Fibroblast of skin of left biceps (primary cell): Measurements from ENCODE around the gene GPR183.

ENCODE experiments used
- DNase-seq, 2 experiments: peaks; one replicate each; pipeline ENCODE4 v3.0.0-alpha.2; 2013; ENCODE audit warnings: low read depth in 2 of 2

GPR183 gene

DNA sequence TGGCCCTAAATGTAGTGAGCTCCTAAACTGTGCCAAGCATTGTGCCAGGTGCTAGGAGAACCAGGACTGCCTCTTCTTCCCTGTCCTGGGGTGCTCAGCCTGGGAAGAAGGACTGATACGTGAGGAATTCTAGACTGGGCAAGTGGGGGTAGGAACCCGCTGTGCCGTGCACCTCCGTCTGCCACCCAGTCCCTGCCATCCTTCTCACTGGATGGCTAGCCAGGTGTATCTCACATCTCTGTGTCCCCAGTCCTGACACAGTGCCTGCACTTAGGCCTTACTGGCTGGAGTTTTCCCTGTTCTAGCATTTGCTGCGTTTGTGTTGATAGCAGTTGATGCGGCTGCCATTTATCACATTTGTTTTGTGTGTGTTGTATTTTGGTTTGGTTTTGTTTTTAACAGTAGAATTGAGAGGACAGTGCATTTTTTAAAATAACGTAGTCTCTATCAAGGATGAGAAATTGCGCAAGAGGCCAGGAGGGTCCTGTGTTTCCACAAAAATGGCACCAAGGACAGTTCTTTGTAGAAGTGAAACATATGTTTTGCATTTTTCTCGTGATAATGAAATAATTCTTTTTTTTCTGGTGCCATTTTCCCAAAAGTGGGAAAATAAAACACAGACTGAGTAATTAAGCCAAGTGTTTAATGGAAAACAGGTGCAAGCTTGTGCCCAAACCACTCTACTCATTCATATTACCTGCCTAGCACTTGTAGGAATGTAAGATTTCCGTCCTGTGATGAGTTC is 4.7 kb upstream of the GPR183 start:
- no peak for DNase-seq

DNA sequence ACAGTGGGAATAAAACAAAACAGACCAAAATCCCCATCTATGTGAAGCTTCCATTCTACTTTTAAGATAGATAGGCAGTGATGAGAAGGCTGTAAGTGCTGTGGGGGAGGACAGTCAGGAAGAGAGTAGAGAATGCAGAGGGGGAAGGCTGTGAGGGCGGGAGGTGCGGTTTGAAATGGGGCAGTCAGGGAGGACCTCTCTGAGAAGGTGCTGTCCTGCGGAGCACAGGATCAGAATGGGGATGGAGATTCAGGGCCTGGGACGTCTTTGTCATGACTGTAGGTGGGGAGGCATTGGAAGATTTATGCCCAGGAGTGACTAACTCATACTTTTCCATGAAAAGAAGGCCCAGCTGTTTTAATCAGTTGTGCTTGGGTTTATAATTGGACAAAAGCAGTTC is 3.9 kb upstream of the GPR183 start:
- DNase-seq = no peak

DNA sequence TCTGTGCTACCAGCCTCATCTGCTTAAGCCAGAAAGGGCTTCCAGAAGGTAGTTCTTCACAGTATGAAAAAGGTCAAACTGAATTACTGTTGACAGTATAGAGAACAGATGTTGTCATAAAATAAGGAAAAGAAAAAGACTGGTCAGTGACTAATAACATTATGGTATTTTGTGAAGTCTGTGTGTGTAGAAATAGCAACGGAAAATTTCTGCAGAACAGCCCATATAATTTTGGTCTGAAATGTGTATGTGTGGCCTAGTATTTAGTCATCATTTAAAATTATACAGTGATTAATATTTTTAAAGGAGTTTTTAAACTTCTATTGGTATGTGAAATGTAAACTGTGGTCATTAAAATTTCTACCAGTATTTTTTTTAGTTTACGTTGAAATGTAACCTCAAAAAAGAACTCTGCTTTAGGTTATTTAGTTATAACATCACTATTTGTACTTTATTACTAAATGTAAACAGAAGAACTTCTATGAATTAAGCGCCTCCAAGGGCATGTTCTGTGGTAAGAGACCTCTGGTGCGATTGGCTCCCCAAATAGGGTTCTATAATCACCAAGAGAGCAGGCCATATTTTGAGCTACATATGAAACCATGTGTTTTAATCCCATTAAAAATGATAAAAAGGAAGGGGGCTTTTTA is 3.3 kb upstream of the GPR183 start:
- peak; percentile 75 to 83 for DNase-seq

DNA sequence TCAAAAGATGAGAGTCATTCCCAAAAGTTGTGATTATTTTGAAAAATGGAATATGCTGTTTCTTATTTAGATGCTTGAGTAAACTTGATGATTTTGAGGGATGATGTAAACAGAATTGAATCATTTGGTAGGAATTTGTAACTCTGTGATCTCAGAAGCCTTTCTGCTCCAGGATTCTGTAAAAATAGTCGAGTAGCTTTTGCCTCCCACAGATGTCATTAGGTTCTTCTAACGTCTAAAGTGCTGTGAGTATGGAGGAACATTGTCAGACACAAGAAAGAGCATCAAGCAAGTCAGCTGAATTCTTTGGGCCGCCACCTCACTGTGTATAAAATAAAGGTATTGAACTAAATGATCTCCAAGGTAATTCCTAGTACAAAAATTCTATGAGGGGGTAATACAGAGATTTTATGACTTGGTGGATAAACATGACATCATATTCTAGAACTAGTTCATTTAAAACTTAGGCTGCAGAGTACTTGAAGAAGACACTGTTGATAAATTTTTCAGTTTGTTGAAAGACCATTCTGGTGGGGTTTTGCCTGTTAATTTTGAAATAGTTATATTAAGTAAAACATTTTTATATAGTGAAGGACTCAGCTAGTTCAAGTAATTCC is 1.4 kb upstream of the GPR183 start:
- no peak for DNase-seq

DNA sequence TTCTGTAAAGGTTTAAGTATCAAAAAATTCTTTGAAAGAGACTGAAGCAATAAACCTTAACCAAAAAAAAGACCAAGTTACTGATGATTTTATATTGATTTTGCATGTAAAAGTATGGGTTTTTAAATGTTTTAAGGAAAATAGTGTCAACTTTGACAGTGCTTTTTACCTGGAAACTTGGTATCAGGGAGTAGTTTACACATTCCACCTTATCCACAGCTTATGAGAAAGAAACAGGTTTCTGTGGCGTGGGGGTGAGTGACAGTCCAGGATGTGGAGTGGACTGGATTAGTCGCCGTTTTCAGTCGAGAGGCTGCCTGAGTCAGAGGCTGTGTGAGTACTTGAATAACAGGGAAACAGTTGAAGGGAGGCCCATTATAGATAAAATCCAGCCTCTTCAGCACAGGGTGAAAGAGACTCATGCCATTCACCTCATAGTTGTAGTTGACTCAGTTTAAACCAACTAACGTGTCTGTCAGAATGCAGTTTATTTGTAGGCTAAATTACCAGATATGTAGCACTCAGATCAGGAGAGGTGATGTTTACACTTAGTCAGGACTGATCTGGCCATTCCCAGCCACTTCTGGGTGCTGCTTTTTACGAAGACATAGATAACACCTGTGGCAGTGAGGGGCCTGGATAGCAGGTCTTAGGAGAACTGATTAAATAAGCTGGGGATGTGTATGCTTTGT is 595 bp upstream of the GPR183 start:
- DNase-seq = no peak

DNA sequence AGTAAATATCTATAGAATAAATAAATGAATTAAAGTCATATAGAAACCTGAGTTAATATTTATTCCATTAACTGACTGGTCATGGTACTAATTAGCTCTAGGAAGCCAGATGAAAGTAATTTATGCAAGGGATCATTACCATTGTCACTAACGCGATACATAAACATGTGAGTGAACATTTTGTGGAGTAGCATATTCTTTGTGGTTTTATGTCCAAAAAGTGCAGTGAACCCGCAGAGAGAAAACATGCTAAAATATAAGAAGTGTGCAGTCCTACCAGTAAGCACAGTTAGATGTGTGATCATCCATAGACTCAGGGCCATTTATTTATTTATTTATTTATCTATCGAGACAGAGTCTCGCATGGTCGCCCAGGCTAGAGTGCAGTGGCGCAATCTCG is 1.6 kb downstream of the GPR183 start:
- no peak for DNase-seq

DNA sequence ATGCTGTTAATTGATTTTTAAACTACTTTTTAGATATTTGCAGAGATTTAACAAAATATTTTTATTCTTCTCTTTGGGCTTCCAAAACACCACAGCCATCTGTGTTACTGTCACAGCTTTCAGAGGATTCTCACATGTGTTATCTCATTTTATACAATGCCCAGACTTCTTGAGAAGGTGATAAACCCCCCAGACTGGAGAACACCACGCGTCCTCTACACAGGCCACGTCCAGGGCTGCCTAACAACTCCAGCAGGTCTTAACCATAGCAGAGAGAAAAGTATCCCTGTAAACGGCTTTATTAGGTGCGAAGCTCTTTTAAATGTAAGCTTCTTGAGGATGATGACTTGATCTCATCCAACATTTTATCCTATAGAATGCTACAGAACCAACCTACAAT is 2.0 kb downstream of the GPR183 start:
- no peak for DNase-seq

DNA sequence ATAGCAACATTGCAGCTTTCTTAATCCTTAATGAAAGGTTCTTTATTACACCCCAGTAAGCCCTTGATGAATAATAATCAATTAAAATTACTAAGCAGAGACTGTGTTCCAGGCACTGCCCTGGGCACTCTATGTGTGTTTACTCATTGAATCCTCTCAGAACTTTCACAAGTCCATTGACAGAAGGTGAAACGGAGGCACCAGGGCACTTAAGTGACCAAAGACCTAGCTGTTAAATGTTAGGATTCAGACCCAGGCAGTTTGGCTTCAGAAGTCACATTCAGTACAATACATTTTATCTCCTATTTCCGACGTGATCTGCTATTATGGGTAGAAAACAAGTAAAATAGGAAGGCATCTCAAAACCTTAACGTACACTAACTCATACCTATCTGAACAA is 2.7 kb downstream of the GPR183 start:
- DNase-seq = no peak

DNA sequence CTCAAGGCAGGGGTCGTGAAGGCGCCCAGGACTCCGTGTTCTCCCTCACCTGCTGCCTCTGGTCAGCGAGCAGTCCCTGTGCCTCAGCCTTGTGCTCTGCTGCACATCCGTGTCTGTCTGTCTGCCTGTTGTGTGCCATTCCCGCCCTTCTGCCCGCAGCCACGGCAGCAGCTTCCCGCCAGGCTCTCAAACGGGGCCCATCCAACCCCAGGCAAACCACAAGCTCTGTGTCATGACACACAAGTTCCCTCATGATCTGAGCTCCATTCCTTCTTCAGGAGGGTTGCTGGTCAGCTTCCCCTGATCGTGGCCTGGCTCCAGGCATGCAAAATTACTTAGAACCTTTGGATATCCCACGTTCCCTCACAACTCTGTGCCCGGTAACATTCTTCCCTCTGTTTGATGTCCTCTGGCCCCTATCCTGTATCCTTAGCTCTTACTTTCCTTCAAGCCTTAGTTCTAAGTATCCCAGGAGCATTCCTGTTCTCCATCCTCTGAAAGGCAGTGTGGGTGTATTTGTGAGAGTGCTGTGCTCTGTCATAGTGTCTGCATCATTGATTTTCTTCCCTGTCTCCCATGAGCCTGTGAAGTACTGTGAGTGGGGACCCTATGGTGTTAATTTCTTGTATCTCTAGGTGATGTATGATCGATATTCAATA is 3.2 kb downstream of the GPR183 start:
- no peak for DNase-seq

DNA sequence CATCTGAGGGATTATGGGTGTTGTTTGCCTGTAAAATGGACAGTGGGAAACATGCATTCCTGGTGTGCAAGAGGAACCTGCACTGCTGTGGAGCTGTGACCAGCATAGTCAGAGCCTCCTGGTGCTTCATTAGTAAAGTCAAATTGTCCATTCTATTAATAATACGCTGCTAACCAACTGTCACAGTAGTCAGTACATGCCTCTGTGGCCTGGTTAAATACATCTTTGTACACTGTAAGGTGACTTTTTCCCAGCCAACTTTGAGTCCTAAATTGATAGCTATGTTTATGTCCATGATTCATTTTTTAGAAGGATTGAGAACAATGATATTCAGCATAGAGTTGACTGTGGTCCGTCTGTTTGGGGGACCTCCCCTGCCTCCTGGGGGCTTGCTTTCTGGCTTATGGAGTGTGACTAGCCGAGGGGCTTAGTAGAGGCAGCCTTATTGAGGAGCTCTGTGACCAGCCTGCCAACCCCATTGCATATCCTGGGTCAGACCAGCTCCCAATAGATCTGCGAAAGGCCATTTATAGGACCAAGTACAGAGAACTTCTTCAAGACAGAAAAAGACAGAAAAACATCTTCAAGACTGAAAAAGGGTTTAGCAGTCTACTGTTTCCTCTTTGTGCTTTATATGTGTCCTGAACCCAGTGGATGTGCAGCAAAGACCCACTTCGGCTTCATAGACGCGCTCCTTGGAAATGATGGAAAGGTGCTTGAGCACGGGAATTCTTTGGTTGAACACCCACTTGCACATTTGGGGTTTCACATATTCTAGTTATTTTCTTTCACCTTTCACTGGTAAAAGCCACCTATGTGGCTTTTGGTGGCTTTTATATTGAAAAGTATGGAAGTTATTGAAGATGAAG is 4.3 kb downstream of the GPR183 start:
- no peak for DNase-seq

DNA sequence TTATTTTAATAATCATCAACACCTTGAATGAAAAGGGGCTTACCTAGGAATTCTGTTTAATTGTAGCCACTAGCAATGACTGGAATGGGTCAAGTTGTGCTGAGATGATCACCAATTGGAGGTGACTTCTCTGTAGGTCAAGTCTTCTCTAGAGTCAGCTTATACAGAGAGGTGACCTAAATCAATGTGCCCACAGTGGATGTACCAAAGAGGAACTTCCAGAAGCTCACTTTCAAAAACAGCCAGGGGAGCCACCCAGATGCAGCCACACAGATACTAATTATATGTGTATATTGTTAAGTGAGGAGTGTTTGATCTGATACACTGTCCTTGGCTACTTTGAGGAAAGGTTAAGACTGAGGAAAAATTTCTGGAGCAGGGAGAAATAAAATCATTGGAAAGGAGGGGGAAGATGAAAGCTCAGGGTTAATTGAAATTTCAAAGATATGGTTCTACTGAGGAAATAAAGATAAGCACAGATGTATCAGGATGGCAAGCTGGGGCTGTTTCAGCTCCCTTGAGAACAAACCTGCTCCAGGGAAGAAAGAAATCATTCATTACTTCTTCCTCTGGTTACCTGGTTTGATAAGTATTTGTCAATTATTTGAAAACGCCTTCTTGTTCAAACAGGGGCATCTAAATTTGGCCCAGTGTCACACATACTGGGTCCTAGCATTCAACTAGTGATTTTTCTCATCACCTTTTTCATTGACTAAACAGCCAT is 5.1 kb downstream of the GPR183 start:
- no peak for DNase-seq

DNA sequence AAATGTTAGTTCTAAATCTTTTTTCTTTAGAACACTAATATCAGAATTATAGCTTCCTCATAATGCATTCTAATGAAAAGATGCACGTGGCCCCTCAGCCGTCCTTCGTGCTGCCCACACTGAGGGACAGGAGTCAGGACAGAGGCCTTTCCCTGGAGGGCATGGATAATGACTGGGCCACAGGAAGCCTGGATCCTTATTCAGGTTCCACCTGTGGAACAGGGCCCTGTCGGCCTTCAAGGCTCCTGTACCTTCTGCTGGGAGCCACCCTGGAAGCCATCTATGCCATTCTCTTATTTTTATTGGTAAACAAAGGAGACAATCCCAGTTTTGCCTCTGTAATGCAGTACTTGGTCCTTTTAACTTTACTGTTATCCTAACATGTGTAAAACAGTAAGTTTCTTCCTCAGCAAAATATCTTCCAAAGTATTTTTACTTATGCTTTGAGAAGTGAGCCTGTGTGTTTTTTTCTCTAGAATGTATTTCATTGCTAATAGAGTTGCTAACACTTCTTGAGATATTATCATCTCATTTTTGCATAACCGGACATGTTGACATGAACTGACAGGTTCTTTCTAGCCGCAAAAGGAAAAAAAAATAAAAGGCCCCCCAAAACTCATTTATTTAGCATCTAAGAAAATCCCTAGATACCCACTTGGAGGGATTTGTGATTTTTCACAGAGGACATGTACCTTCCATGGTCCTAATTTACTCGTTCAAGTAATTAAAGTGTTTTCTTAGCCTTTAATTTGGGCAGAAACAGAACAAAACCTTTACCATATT is 6.0 kb downstream of the GPR183 start:
- DNase-seq = no peak

DNA sequence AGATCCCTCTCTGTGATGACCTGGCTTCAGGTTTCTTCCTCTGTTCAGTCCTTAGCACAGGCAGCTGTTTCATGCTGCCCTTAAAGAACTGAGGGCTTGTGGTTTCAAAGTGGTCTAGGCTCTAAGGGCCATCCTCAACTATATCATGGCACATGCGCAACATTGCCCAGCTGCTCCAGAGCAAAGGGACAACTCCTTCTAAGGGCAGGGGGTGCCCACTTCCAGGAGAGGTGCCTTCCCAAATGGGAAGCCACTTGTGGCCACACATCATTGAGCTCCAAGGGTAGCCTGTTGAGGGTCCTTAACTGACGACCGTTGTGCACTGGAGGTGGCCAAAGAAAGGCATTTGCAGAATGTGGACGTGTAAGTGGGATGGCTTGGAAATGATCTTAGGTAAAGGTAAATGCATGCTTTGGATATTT is 7.3 kb downstream of the GPR183 start:
- no peak for DNase-seq

DNA sequence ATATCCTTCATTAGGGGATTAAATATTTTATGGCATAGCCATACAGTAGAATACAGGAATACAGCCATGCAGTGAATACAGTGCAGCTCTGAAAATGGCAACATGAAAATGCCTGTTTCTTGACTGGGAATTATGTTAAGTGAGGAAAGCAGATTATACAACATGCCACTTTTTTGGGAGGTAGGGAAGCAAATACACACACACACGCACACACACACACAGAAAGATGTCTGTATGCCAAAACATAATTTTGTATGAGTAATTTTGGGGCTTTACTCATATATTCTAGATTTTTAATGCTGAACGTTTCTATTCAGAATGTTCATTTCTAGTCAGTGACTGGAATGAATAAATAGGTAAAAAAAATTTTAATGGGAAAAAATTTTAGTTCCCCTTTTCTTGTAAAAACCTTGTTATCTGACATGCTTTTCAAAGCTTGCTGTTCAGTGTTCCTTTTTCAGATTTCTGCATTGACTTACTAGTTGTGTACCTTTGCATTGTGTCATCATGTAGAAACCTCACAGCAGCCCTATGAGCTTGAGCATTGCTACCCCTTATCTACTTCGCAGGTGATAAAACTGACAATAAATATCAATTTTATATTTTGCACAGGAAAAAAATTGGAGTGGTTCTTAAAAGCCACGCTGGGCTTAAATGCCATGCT is 7.8 kb downstream of the GPR183 start:
- DNase-seq = no peak

DNA sequence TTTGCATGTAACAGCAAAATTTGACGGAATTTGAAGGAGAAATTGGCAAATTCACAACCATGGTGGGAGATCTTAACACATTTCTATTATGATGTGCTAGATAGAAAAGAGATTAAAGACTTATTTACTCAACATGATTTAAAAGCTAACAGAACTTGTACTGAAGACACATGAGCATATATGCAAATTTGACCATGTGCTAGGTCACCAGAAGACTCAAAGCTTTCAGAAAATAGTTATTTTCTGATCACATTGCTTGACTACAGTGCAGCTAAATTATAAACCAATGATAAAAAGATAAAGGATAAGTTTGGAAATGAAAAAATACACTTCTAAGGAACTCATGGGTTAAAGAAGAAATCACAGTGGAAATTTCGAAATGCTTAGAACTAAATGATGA is 9.1 kb downstream of the GPR183 start:
- no peak for DNase-seq

DNA sequence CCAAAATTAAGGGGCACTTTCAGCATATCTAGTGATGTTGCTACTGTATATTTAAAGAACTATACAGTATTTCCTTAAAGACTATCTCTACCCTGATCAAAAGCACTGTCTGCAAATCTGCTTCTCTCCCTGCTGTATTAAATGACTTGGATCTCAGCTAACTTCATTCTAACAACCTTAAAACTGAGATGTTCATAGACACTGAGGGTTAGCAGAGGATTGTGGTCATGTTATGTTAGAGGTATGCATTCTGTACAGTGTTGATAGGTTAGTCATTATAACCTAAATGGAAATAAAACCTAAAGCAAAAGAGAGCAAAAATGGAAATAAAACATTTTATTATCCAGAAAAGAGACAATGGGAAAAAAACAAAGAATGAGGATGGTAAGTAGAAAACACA is 9.9 kb downstream of the GPR183 start:
- DNase-seq = no peak

DNA sequence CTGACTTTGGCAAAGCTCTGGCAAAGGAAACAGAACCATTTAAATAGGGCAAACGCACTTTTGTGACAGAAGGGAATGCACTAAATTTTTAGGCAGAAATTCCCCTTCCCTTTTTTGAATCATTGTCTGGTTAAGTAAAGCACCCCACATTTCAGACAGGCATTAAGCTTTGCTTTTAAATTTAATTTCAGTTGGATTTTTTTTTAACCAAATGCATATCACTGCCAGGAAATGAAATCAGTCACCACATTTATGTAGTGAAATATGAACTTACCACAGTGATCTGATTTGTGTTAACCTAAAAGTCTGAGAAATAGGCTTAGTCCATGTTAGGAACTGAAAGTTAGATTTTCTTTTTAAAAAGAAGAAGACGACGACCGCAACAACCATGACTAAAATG is 10.8 kb downstream of the GPR183 start:
- DNase-seq = no peak

DNA sequence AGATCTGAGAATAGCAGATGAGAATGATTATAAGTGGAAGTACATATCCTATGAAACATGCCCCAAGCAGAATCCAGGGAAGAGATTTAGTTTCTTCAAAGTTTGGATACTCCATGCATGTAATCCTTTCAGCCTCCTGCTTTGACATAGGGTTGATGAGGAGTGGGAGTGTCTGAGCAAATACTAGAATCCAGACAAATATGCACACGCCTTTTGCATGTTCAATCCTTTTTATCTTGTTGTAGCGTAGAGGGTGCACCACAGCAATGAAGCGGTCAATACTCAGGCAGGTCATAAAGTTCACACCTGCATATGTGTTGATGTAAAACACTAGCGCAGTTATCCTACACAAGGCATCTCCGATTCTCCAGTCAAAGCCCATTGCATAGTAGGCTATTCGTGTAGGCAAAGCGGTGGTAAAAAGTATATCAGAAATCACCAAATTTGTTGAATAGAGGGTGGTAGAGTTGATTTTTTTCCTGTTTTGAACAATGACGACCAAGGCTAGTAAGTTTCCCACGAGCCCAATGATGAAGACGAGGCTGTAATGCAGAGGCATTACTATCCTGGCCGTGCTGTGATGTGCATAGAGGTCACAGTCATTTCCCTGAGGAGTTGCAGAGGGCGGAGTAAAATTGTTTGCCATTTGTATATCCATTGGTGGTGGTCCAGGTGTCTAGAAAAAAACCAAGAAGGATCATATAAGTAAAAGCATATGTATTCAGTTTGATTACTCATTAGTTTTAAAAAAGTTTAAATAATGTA is 11.5 kb downstream of the GPR183 start:
- DNase-seq = no peak
